Muscle layer of duodenum (tissue), 2 donors: Measurements from ENCODE around the gene AKR1B15.

Experiments
- H3K27ac ChIP-seq: one replicate; pipeline ENCODE4 v1.7.0; 2013; ENCODE audit warnings: mild to moderate bottlenecking, low read length
- H3K27me3 ChIP-seq: one replicate; pipeline ENCODE4 v1.7.0; 2013; ENCODE audit warnings: low read depth, mild to moderate bottlenecking, control low read depth, low read length
- H3K36me3 ChIP-seq, 2 donors: one replicate each; pipeline ENCODE4 v1.7.0; 2013; ENCODE audit warnings: low read length in 2 of 2, control low read depth in 1 of 2, mild to moderate bottlenecking in 1 of 2; ENCODE audit not compliant: insufficient read depth in 2 of 2, control insufficient read depth in 1 of 2
- H3K4me1 ChIP-seq, 2 donors: one replicate each; pipeline ENCODE4 v1.7.0; 2013; ENCODE audit warnings: low read length in 2 of 2, mild to moderate bottlenecking in 2 of 2, control low read depth in 1 of 2, moderate library complexity in 1 of 2; ENCODE audit not compliant: insufficient read depth in 2 of 2, control insufficient read depth in 1 of 2
- H3K4me3 ChIP-seq, 2 donors: one replicate each; pipeline ENCODE4 v1.7.0; 2013; ENCODE audit warnings: low read length in 2 of 2, low read depth in 1 of 2, mild to moderate bottlenecking in 1 of 2
- H3K9me3 ChIP-seq, 2 donors: one replicate each; pipeline ENCODE4 v1.7.0; 2013; ENCODE audit warnings: low read length in 2 of 2, control low read depth in 1 of 2, mild to moderate bottlenecking in 1 of 2; ENCODE audit not compliant: control insufficient read depth in 1 of 2
- donor health status: healthy.

The AKR1B15 gene

GRCh38 chr7:134622303-134622995 lies 73.5 kb downstream of the AKR1B15 start:
- no peaks in the 10 kb centered on the region for H3K9me3 ChIP-seq

GRCh38 chr7:134623193-134623592 lies 74.3 kb downstream of the AKR1B15 start:
- H3K36me3 ChIP-seq: no peaks in the 10 kb centered on the region
- no peaks in the 10 kb centered on the region for H3K4me1 ChIP-seq
- no peak overlapping the region for H3K4me3 ChIP-seq
- H3K9me3 ChIP-seq: no peaks in the 10 kb centered on the region
- H3K27me3 ChIP-seq: no peaks in the 10 kb centered on the region
- no peak overlapping the region for H3K27ac ChIP-seq

More at GRCh38 chr7:134622303-134622995, 73.5 kb downstream of the AKR1B15 start:
- H3K27ac ChIP-seq: no peak overlapping the region
- no peaks in the 10 kb centered on the region for H3K27me3 ChIP-seq
- H3K4me1 ChIP-seq: no peaks in the 10 kb centered on the region
- no peak overlapping the region for H3K4me3 ChIP-seq
- no peaks in the 10 kb centered on the region for H3K36me3 ChIP-seq

- Histone ChIP-seq H3K4me3 (no peak overlapping the region), H3K36me3 (no peaks in the 10 kb centered on the region), H3K9me3 (no peaks in the 10 kb centered on the region), H3K27me3 (no peaks in the 10 kb centered on the region), H3K4me1 (no peaks in the 10 kb centered on the region), H3K27ac (no peak overlapping the region)
Measured at GRCh38 chr7:134625550-134625949, 76.6 kb downstream of the AKR1B15 start.

GRCh38 chr7:134627109-134627774 lies 78.3 kb downstream of the AKR1B15 start:
- H3K27me3 ChIP-seq: no peaks in the 10 kb centered on the region

GRCh38 chr7:134627775-134628153 lies 78.9 kb downstream of the AKR1B15 start:
- H3K27me3 ChIP-seq: no peaks in the 10 kb centered on the region
- no peaks in the 10 kb centered on the region for H3K36me3 ChIP-seq
- no peak overlapping the region for H3K27ac ChIP-seq
- no peaks in the 10 kb centered on the region for H3K4me1 ChIP-seq
- no peak overlapping the region for H3K4me3 ChIP-seq
- H3K9me3 ChIP-seq: no peaks in the 10 kb centered on the region

More at GRCh38 chr7:134627109-134627774, 78.3 kb downstream of the AKR1B15 start:
- H3K36me3 ChIP-seq: no peaks in the 10 kb centered on the region
- no peaks in the 10 kb centered on the region for H3K9me3 ChIP-seq
- no peak overlapping the region for H3K27ac ChIP-seq
- H3K4me3 ChIP-seq: no peak overlapping the region
- H3K4me1 ChIP-seq: no peaks in the 10 kb centered on the region

GRCh38 chr7:134629445-134629844 lies 80.5 kb downstream of the AKR1B15 start:
- H3K4me3 ChIP-seq: no peak overlapping the region
- no peaks in the 10 kb centered on the region for H3K4me1 ChIP-seq
- H3K27me3 ChIP-seq: no peaks in the 10 kb centered on the region
- no peaks in the 10 kb centered on the region for H3K9me3 ChIP-seq
- no peaks in the 10 kb centered on the region for H3K36me3 ChIP-seq
- no peak overlapping the region for H3K27ac ChIP-seq
